COLO829 (cell line): ENCODE data around the gene KCNK13.
"Not testable (repeated sequence)": the region's sequence is repeated elsewhere in the genome, so short reads cannot be mapped to it uniquely, and the experiment has no call there.

Experiments
- DNase-seq: peaks from one replicate; pipeline ENCODE4 v3.0.0; 2012; ENCODE audit warnings: low spot score

Gene KCNK13

DNA sequence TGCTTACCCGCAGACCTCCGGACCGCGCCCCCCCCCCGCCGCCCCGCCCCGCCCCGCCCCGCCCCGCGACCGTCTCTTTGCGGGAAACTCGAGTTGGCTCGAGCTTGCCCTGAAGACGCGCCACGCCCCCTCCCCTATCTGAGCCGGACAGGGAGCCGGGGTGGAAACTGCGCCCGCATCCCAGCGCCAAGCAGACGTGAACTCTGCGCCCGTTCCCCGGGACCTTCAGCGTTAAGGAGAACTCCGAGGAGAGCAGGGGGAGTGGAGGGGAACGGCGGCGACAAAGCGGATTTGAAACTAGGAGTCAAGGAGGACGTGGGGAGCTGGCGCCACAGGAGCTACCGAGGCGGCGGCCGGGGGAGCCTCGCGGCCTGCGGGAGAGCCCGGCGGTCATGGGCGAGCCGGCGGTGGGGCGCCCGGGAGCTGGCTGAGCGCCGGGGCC is at the start of gene KCNK13:
Gene KCNK13 (plus strand): TSS at position 310 of the 442 bp plus-strand sequence. CDS start 212 bp downstream, outside the sequence.
- DNase-seq, result no peak

DNA sequence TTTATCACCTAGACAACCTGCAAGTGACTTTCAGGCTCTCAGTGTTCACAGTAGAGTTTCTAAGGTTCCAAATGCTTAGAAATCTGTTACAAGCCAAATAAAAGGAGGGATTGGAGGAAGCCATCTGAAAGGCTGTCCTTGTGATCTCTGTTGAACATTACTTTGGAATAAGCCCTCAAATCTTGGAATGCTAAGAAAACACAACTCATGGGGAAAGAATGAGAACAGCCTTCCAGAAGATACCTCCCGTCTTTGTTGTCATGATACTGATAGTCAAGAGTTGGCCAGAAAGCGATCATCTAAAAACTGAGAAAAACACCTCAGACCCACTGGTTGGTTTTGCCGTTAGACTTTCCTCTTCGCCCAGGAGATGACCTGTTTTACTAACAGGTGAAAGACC is 44.4 kb upstream of the KCNK13 start:
- DNase-seq, result no peak

DNA sequence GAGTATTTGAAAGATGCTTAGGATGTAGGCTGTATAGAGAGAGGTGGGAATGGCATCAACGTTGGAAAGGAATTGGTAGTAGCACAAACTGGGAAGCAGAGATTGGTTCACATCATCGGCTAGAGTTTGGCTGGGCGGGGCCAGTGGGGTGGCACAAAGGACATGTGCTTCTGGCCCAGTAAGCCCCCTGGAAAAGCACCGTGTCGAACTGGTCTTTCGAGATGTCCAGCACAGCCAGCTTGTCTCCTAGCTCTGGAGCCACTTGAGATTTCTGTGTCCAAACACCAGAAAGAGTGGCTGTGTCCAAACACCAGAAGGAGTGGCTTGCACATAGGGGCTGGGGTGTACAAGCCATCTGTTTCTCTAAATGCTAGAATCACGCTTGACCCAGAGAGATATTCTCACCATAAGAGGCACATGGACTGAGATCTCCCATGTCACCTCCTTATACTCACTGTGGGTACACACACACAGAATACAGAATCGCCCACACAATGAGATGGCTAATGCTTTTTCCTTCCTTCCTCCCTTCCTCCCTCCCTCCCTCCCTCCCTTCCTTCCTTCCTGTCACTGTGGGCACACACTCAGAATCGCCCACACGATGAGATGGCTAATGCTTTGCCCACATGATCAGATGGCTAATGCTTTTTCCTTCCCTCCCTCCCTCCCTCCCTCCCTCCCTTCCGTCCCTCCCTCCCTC is 41.8 kb upstream of the KCNK13 start:
- DNase-seq, result no peak

DNA sequence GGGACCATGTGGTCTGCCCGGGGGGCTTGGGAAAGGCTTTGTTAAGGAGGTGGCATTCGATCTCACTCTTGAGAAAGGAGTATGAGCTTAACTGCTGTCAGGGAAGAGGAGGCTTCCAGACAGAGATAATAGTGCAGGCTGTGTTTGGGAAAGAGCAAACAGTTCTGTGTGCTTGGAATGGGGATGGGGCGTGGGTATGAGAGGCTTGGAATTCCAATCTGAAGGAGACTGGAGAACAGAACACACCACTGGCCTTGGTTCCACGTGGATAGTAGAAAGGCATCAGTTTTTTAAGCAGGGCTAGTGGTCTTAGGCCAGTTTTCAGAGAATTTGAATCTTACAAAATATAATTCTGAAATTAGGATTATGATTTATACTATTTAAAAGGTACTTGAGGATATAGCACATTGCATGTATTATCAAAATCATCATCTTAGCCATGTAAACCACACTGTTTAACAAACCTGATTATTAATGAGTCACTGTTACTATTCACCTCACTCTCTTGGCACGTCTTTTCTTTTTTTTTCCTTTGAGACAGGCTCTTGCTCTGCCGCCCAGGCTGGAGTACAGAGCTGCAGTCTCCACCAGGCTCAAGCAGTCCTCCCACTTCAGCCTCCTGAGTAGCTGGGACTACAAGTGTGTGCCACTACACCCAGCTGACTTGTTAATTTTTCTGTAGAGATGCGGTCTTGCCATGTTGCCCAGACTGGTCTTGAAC is 38.5 kb upstream of the KCNK13 start:
- DNase-seq, result no peak

DNA sequence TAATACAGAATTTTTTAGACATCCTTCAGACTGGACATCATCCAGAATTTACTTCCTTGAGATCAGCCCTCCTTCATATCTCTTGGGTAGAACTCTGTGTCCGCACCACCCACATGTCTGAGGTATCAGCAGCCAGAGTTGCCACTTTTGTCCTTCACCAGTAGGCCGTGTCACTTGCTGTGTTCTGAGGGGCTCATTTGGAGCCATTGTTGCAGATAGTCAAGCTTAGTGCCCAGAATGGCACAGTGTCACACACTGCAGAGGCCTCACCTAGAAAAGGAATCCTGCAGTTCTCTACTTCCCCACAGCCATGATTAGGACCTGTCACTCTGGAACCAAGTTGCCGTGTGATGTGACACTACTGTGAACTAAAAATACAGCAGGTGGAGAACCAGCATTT is 36.9 kb upstream of the KCNK13 start:
- DNase-seq, result no peak

DNA sequence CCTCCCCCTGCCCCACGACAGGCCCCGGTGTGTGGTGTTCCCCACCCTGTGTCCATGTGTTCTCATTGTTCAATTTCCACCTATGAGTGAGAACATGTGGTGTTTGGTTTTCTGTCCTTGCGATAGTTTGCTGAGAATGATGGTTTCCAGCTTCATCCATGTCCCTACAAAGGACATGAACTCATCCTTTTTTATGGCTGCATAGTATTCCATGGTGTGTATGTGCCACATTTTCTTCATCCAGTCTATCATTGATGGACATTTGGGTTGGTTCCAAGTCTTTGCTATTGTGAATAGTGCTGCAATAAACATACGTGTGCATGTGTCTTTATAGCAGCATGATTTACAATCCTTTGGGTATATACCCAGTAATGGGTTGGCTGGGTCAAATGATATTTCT is 35.2 kb upstream of the KCNK13 start:
- not testable (repeated sequence) for DNase-seq

DNA sequence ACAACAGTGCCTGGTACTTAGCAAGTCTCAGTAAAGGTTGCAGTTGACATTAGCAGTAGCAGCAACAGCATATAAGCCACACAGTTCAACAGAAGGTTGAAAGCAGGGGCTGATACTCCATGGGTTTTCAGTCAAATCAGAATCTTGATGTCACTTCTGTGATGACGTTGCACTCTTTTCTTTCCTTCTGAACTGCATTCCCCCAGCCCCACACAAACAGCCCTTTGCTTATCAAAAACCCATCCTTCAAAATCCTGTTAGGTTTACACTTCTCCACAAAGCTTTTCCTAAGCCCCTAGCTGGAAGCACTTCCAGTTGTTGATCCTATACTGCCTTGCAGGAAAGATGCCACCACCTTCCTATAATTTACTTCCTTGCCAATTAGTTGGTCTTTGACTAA is 34.0 kb upstream of the KCNK13 start:
- DNase-seq, result no peak

DNA sequence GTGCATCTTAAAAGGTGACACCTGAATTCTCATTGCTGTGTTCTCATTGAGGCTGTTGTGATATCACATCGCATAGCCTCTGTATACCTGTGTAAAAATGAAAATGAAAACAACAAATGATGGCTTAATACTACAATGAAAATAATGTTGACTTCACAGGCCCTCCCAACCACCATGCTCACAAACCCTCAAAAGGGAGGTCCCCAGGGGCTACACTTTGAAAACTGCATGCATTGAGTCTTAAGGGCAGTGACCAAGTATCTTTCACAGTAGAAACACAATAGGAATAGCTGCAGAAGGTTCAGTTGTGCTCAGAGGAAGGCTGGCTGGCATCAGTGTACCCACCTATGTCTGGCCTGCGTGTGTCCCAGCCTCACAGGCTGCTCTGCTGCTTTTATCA is 27.6 kb upstream of the KCNK13 start:
- DNase-seq, result no peak

DNA sequence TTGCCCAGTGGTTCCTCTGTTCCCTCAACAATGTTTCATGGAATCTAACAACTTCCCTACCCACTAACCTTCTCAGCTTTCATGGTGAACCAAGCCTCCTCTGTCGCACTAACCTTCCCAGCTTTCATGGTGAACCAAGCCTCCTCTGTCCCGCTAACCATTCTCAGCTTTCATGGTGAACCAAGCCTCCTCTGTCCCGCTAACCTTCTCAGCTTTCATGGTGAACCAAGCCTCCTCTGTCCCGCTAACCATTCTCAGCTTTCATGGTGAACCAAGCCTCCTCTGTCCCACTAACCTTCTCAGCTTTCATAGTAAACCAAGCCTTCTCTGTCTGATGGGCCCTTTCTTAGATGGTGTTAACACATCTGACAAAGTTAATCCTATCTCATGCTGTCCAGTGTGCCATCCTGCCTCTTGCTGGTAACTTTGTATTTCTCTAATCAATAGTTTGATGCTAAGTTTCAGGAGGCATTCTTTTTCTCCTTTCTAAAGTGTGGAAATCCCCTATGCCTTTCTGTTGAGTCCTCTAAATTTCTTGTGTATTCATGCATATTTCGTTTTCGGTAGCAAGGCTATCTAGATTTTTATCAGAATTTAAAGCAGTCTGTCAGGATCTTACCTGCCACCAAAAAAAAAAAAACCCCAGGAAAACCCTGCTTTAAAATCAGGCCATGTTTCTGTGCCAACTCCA is 26.8 kb upstream of the KCNK13 start:
- no peak for DNase-seq

DNA sequence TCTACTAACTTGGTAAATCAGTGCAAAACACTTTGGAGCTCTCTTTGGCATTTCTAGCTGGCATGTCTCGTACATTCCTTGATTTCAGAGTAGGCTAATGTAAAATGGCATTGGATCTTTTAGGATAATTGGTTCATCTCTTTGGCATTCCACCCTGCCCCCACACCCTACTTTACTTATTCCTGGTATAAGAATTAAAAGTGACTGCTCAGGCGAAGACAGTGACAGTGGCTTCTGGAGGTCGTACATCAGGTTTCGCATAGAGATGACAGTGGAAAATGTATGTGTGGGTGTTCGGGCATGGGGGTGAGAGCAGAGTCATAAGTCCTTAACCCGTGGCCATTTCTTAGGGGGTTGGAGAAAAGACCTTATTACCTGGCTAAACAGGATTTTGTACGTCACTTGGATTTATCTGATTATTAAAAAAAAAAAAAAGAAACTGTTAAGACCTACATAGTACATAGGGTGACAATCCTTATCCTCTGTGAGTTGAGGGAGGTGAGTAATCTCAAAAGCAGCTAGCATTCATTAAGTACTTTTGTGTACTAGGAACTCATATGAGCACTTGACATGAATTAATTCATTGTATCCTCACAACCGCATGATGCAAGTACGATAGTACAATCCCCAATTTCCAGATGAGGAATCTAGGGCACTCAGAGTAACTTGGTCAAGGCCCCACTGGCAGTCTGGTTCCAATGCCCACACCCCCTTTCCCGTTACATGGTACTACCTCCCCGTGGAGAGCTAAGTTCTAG is 22.4 kb upstream of the KCNK13 start:
- peak; percentile 82 for DNase-seq

DNA sequence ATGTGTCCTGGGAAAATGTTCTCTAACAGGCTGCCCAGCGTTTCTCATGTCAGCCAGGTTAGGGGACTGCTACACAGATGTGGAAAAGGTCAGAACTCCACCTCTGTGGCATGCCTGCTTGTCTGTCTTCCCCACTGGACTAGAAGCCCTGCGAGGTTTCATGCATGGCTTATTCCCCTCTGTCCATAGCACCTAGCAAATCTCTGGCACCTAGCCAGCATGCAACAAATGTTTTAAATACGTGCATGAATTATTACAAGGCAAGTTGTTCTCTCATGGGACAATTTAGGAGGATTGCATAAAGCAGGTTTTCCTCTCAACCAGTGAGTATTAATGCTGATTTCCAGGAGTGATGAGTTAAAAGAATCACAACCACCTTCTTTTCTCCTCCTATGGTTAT is 21.4 kb upstream of the KCNK13 start:
- no peak for DNase-seq

DNA sequence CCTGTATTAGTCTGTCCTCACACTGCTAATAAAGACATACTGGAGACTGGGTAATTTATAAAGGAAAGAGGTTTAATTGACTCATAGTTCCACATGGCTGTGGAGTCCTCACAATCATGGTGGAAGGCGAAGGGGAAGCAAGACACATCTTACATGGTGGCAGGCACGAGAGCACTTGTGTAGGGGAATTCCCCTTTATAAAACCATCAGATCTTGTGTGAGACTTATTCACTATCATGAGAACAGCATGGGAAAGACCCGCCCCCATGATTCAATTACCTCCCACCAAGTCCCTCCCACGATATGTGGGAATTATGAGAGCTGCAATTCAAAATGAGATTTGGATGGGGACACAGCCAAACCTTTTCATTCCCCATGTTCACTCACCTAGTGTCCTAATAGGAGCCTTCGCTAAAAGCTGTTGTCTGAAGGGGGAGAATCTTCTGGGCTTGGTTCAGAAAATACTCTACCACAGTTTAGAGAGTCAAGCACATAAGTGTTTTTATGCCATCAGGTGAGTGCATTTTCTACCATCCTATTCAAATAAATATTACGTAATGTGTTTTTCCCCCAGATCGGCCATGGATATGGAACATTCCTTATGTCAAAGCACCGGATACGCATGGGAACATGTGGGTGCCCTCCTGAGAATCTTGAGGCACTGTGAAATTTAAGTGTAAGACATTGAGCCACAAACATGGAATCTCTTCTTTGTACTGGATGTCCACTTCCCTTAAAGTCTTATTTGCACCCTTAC is 19.1 kb upstream of the KCNK13 start:
- DNase-seq, result no peak

DNA sequence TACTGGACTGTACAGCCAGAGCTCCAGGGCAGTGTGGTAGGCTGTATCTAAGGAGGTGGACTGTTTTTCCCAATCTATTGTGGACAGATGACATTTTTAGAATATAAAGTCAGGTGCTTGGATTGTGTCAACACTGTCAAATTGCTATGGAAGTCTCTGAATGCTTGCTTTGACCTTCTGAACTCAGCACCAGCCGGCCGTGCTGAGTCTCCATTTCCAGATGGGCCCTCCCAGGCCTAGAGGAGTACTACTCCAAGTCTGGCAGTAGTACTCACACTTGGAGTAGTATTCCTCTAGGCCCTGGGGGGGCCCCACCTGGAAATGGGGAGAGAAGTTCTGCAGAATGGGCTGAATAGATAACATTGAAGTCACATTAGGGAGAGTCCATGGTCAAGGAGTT is 16.2 kb upstream of the KCNK13 start:
- DNase-seq, result no peak

DNA sequence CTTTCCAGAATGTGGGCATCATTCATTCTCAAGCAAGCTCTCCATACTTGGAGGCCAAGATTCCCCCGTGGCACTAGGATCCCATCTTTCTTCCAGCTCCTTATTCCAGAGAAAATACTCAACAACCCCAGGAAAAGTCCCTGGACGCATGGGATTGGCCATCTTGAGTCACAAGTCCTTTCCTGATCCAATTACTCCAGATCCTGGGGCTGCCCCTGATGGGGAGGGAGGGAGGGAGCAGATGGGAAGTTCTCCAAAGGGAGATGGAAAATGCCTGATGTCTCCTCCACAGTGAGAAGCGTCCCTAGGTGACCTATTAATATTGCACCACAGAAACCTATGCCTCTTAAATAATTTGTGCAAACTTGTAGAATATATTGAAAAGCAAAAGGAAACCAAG is 12.4 kb upstream of the KCNK13 start:
- DNase-seq, result no peak

DNA sequence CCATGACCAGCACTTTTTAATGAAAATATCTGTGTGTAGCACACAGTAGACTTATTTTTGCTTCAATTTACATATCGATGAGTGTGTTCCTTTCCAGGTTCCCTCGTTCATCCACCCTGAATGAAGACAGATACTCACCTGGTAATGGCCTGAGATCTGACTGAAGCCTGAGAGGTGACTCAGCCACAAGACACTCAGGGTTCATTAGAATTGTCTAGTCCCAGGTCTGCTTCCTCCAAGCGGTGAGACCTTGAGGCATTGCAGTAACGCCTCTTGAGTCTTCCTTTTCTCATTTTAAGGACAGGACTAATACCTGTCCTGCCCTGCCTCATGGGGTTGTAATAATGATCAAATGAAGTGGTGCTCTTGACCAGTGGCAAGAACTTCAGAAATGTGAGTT is 11.5 kb upstream of the KCNK13 start:
- DNase-seq, result no peak

DNA sequence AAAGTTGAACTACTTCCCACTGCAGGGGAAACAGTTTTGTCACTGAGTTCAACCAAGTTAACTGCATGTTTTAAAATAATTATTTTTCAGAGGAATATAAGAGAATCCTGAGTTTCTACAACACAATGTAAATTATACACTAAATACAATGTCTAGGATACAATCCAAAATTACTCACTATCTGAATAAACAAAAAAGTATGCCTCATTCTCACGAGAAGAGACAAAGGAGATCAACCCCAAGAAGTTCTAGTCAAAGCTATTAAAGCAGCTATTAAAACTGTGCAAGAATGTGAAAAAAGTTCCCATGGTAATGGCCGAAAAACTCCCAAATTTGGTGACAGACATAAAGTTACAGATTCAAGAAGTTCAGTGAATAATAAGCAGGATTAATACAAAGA is 8.8 kb upstream of the KCNK13 start:
- DNase-seq, result no peak

DNA sequence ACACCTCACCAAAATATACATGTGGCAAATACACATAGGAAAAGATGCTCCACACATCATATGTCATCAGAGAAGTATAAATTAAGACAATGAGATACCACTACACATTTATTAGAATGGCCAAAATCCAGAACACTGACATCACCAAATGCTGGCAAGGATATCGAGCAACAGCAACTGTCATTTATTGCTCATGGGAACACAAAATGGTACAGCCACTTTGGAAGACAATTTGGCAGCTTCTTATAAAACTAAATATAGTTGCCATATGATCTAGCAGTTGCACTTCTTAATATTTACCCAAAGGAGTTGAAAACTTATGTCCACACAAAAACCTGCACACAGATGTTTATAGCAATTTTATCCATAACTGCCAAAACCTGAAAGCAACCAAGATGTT is 7.0 kb upstream of the KCNK13 start:
- no peak for DNase-seq

DNA sequence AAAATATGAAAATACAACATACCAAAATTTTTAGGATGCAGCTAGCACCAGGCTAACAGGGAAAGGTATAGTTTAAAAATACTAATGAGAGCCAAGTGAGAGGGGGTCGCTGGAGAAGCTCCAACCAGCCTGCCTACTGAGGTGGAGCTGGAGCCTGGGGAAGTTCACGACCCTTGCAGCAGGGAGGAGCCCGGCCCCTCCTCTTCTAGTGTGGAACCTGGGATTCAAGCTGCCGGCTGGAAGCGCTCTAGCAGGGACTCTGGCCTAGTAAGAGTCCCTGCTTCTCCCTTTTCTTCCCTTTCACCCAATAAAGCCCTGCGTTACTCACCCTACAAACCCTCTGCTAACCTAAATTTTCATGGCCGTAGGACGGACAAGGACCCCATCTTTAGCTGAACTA is 5.0 kb upstream of the KCNK13 start:
- no peak for DNase-seq

DNA sequence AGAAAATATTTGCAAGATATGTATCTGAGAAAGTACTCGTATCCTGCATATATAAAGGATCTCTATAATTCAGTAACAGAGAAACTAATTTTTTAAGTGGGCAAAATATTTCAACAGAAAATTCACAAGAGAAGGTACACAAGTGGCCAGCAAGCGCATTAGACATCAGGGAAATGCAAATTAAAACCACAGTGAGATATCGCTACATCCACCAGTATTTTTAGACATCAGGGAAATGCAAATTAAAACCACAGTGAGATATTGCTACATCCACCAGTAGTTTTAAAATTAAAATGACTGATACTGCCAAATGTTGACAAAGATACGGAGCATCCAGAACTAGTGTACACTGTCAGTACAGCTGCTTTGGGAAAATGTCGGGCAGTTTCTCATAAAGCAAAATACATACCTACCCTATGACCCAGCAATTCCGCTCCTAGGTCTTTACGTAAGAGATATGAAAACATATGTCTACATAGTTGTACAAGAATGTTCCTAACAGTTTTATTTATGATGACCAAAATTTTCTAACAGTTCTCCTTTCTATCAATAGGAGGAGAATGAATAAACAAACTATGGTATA is 2.8 kb upstream of the KCNK13 start:
- DNase-seq, result no peak

DNA sequence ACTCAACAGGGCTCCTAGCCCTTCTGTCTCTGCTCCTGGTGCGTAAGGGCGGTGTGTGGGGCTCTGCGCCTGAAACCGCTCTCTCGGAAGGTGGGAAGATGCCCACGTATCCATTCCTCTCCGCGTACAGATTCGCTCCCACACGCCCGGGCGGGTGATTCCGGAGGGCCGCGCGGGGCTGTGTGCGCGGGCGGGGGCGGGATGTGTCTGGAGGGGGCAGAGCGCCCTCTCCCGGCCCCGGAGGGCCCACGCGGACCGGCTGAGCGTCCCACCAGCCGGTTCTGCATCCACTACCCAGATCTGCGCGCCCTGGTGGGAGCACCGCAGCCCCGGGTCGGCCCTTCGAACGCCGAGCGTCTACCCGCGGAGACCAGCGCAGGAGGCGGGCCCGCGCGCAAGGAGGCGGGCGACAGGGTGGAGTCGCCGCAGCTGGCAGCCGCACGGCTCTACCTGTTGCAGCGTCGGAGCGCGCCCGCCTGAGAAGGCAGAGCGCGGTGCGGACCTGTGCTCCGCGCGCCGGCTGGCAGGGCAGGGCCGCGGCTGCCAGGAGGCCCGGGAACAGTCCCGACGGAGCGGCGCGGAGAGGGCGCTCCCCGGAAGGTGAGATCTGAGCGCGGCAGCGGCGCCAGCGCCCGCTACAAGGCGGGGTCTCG is 1.4 kb upstream of the KCNK13 start:
- DNase-seq, result peak; percentile 51
